Skin epidermis (tissue), 12 donors: ENCODE data around the gene TCF12.

Experiments used
- H3K27ac ChIP-seq, 21 experiments: fragments of 200-600 bp; sonication (generic) in 11 of 21; one replicate each; pipeline ENCODE4 v1.5.0; 2020; ENCODE audit warnings: mild to moderate bottlenecking in 3 of 21, inconsistent platforms in 2 of 21, moderate library complexity in 2 of 21
- H3K4me3 ChIP-seq, 7 experiments: fragments of 200-600 bp; sonication (generic) in 2 of 7; one replicate each; pipeline ENCODE4 v1.5.0; 2020; ENCODE audit warnings: inconsistent platforms in 2 of 7, mild to moderate bottlenecking in 2 of 7, moderate library complexity in 1 of 7

TCF12 gene

DNA sequence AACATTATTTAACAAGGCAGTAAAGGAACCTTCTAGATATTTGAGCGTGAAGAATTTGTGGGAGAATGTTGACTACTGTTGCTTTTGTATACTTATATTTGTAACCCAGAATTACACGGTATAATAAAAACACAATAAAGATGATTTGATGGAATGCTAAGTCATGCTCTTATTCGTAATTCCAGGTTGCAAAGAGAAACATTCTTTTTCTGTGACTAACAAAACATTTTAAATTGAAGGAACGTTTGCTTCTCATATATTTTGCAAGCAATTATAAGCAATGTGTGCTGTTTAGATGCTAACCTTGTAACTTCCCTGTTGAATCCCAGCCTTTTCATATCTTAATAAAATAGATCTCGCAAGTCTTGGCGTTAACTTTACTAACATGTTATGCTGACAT is 333.5 kb downstream of the TCF12 start:
- H3K4me3 ChIP-seq = no peak overlapping the region
- no peak overlapping the region for H3K27ac ChIP-seq

DNA sequence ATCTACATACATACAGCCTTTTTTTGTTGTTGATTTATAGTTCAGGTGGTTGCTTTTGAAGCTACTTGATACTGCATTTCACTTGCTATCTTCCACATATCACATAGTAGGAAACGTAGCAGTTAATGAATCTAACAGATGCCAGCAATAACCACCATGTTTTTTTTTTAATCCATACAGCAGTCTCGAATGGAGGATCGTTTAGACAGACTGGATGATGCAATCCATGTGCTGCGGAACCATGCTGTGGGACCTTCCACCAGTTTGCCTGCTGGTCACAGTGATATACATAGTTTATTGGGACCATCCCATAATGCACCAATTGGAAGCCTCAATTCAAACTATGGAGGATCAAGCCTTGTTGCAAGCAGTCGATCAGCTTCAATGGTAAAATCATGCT is 334.6 kb downstream of the TCF12 start:
- no peak overlapping the region for H3K27ac ChIP-seq
- H3K4me3 ChIP-seq = no peak overlapping the region

- Histone ChIP-seq H3K27ac (no peak overlapping the region), H3K4me3 (no peak overlapping the region)
Measured at GRCh38 chr15:57253500-57253899, 335.1 kb downstream of the TCF12 start.

- no peak overlapping the region for H3K4me3 ChIP-seq
- no peak overlapping the region for H3K27ac ChIP-seq
Measured at GRCh38 chr15:57255751-57256341, 337.4 kb downstream of the TCF12 start.

- Histone ChIP-seq H3K4me3 (no peak overlapping the region), H3K27ac (no peak overlapping the region)
Measured at GRCh38 chr15:57256939-57257338, 338.5 kb downstream of the TCF12 start.

GRCh38 chr15:57259568-57260040 is 341.2 kb downstream of the TCF12 start:
- H3K27ac ChIP-seq = no peak overlapping the region
- no peak overlapping the region for H3K4me3 ChIP-seq

- no peak overlapping the region for H3K4me3 ChIP-seq
- no peak overlapping the region for H3K27ac ChIP-seq
Measured at GRCh38 chr15:57263520-57263919, 345.1 kb downstream of the TCF12 start.

- Histone ChIP-seq H3K27ac (no peak overlapping the region), H3K4me3 (no peak overlapping the region)
Measured at GRCh38 chr15:57272771-57273357, 354.4 kb downstream of the TCF12 start.

DNA sequence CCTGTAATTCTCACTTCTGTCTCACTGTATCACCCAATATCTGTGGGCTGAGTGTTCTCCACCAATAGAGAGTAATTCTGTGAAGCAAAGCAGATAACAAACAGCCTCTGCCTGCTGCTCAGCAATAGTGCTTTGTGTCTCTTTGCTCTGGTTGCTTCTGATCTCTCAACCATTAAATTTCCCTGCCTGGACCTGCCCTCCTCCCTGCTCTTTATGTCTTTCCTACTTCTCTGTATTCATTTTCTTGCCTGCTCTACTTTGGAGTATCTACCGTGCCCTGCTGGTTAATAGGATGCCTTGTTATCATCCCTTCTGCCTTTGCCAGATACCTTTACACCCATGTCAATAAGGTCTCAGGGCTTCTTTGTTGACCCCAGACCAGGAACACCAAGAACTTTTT is 355.0 kb downstream of the TCF12 start:
- Histone ChIP-seq H3K4me3 (no peak overlapping the region), H3K27ac (no peak overlapping the region)

- Histone ChIP-seq H3K27ac (no peak overlapping the region), H3K4me3 (no peak overlapping the region)
Measured at GRCh38 chr15:57278439-57278838, 360.0 kb downstream of the TCF12 start.

DNA sequence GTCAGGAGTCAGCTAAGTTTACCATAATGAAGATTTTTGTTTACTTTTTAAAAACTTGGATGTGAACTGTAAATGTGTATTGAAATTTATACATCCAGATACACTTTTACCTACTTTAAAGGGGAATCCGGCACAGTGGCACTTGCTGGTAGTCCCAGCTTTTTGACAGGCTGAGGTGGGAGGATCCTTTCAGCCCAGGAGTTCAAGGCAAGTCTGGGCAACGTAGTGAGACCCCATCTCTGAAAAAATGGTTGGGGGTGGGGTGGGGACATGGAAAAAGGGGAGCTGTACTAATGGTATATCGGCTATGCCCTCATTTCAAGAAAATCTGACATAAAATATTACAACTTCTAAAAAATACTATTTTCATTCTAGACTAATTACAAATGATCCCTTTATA is 362.0 kb downstream of the TCF12 start:
- Histone ChIP-seq H3K4me3 (no peak overlapping the region), H3K27ac (no peak overlapping the region)

GRCh38 chr15:57281321-57281720 is 362.9 kb downstream of the TCF12 start:
- Histone ChIP-seq H3K27ac (peak overlapping the region in 1 of 21 experiments; percentile 62), H3K4me3 (no peak overlapping the region)

DNA sequence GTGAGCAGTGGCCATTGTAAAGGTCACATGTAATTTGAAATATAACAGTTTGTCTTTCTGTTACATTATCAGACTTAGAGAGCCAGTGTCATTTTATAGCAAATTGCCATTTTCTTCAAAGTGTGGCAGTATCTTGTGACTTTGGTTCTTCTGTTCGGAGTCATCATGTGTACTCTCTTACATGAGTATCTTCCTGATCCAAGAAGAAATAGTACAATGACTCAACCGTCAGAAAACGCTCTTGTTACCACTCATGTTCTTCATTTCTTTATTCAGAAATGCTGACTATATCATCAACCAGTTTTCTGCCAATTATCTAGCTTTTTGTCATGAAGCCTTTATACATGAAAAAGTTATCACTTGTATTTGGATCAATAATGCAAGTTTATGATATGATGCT is 364.2 kb downstream of the TCF12 start:
- Histone ChIP-seq H3K4me3 (no peak overlapping the region), H3K27ac (peak overlapping the region in 1 of 21 experiments; percentile 62)

DNA sequence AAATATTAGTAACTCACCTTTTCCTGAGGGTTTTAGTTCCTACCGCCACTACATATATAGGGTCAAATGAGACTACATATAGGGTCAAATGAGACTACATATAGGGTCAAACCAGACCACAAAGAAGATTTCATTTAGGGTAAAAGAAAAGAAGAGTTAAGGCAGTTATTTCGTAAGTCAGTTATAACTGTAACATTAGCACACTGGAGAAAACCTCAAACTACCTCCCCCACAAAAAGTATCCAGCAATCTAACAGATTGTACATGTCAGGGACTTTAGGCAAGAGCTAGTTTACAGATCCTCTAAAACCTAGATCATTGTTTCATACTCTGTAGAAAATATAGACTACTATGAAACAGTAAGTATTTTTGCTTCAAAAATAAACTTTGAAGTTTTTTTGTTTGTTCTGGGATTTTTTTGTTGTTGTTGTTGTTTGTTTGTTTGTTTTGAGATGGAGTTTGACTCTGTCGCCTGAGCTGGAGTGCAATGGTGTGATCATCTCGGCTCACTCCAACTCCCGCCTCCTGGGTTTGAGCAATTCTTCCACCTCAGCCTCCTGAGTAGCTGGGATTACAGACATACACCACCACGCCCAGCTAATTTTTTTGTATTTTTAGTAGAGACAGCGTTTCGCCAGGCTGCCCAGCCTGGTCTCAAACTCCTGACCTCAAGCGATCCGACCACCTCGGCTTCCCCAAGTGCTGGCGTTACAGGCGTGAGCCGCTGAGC is 365.5 kb downstream of the TCF12 start:
- no peak overlapping the region for H3K4me3 ChIP-seq
- H3K27ac ChIP-seq = peak overlapping the region in 4 of 21 experiments; percentile 18 to 74 (median 25)

DNA sequence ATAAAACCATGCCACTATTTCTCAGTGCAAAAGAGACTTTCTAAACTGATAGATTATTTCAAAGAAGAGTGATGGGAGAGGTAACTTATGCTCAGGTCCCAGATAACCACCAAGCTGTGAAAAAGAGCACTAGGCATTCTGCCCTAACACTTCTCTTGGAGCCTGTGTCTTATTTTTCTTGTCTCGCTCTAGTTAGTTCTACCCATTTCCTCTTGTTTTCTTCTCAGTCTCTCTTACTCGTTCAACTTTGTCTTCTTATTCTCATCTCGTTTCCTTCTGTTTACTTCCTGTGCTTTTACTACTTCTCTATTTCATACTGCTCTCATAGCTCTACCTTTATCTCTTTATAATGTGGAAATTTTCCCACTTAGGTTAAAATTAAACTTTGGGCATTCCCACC is 366.1 kb downstream of the TCF12 start:
- Histone ChIP-seq H3K27ac (peak overlapping the region in 3 of 21 experiments; percentile 20 to 74 (median 30)), H3K4me3 (no peak overlapping the region)

GRCh38 chr15:57285386-57285785 is 366.9 kb downstream of the TCF12 start:
- Histone ChIP-seq H3K4me3 (no peak overlapping the region), H3K27ac (no peak overlapping the region)

DNA sequence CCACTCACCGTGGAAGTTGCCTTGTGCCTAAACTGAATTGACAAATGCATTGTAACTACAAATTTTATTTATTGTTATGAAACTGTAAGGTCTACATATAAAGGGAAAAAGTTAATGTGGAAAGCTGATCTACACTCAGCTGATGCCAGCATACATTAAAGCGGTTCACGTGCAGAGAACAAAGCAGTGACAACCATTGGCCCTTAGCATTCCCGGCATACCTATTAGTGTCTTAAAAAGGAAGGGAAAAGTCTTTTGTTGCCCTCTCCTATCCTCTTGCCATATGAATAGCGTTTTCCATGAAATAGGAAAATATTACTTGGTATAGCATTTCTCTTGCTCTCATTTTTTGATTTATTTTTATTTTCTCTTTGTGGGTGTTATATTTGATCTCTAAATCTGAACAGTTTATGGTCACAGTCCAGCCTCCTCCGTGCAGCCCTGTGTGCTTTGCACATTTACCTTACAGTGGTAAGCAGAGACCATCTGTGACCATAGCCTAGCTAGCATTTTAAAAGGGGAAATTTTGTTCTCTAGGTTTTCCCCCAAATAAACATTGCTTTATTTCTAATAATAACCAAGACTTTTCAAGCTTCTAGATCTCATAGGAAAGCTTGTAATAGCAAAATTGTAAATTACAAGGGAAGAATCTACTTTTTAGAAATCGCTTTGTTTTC is 368.1 kb downstream of the TCF12 start:
- H3K27ac ChIP-seq = peak overlapping the region in 1 of 21 experiments; percentile 35
- no peak overlapping the region for H3K4me3 ChIP-seq

- H3K4me3 ChIP-seq = no peak overlapping the region
Measured at GRCh38 chr15:57287123-57287521, 368.7 kb downstream of the TCF12 start.

DNA sequence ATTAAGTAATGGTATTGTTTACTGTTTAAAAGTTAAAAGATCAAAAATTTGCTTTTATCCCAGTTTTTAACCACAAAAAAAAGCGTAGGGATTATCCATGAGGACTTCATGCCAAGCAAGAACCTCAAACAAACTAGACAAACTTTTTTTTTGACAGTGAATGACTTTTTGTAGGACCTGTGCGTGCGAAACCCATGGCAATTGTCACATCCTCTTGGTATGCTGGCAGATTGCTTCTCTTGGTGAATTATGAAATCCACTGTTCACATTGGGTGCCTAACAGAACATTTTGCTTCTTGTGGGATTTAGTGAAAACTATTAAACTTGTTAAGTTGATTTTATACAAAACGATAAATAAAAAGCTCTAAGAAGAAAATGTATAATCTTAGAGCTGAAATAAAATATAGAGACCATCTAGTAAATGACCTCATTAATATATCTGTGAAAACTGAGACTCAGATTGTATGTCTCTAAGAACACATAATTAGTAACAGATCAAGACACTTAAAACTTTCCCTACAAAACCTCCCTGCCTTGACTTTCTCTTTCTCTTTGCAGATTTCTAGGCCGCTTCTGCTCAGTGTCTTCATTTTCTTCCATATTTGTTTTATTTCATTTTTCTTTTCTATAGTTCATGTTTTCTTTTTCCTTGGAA is 370.6 kb downstream of the TCF12 start:
- Histone ChIP-seq H3K4me3 (no peak overlapping the region), H3K27ac (peak overlapping the region in 7 of 21 experiments; percentile 33 to 73 (median 47))

More at GRCh38 chr15:57287123-57287521, 368.7 kb downstream of the TCF12 start:
- peak overlapping the region in 3 of 21 experiments; percentile 27 to 73 (median 35) for H3K27ac ChIP-seq

GRCh38 chr15:57290187-57290586 is 371.7 kb downstream of the TCF12 start:
- Histone ChIP-seq H3K27ac (peak overlapping the region in 2 of 21 experiments; percentile 36 to 73), H3K4me3 (no peak overlapping the region)
